Upper lobe of left lung (tissue), 6 donors: ENCODE measurements around the gene MTFR1L. TPM values are rescaled to one million over a fixed set of nuclear protein-coding genes. Genes with fewer than 3 reads are reported as not detected.

ENCODE experiments used
- ATAC-seq, 2 donors: fragments of 200-7000 bp; cut with Tn5 transposase; one replicate each; pipeline ENCODE4 v1.9.1; 2022; ENCODE audit warnings: mild to moderate bottlenecking in 2 of 2, moderate library complexity in 2 of 2; ENCODE audit not compliant: low FRiP score in 2 of 2
- DNase-seq, 2 donors: peaks; one replicate each; pipeline ENCODE4 v3.0.0-alpha.2; 2019 to 2020
- H3K27ac ChIP-seq, 4 donors: fragments of 200-600 bp; sonication (generic); one replicate each; pipeline ENCODE4 v1.5.1; 2016 to 2019
- H3K27me3 ChIP-seq, 4 donors: fragments of 200-600 bp; sonication (generic); one replicate each; pipeline ENCODE4 v1.5.1; 2017 to 2019
- H3K36me3 ChIP-seq, 4 donors: fragments of 200-600 bp; sonication (generic); one replicate each; pipeline ENCODE4 v1.5.1; 2016 to 2019
- H3K4me1 ChIP-seq, 4 donors: fragments of 200-600 bp; sonication (generic); one replicate each; pipeline ENCODE4 v1.5.1; 2018 to 2019
- H3K4me3 ChIP-seq, 4 donors: fragments of 200-600 bp; sonication (generic); one replicate each; pipeline ENCODE4 v1.5.1; 2017 to 2019; ENCODE audit warnings: mild to moderate bottlenecking in 2 of 4, moderate library complexity in 1 of 4
- H3K9me3 ChIP-seq, 4 donors: fragments of 200-600 bp; sonication (generic); one replicate each; pipeline ENCODE4 v1.5.1; 2018 to 2019
- EP300 ChIP-seq, 4 donors: sonication (generic); formaldehyde crosslinking; IDR thresholded peaks; one replicate each; pipeline ENCODE4 v1.5.1; 2017; ENCODE audit warnings: antibody characterized with exemption in 4 of 4, control low read depth in 2 of 4
- POLR2A ChIP-seq, 4 donors: fragments of 450-650 bp; IDR thresholded peaks; one replicate each; pipeline ENCODE4 v1.5.1; 2016 to 2017; ENCODE audit warnings: antibody characterized with exemption in 4 of 4, mild to moderate bottlenecking in 2 of 4
- POLR2AphosphoS5 ChIP-seq, 2 donors: sonication (generic); formaldehyde crosslinking; IDR thresholded peaks; one replicate each; pipeline ENCODE4 v1.5.1; 2017; ENCODE audit warnings: antibody characterized with exemption in 2 of 2
- WGBS, 2 donors: methylation state at CpG; one replicate each; pipeline ENCODE4 v1.1.5; 2017 to 2018; 5-methylcytosine and 5-hydroxymethylcytosine counted together
- total RNA-seq, 6 donors: library from RNA; depleted of rRNA in 4 of 6; stranded (reverse); fragments of >200 nt in 4 of 6; gene quantifications; one replicate each; pipeline versions ENCODE4 v1.1.0 to v1.2.1, GENCODE V29; 2016 to 2021
- TF ChIP-seq, protein P1 (sequence below), 6 experiments: fragments of 450-650 bp in 4 of 6; fragments of 200-600 bp in 2 of 6; sonication (generic) in 2 of 6; IDR thresholded peaks; one replicate each; pipeline ENCODE4 v1.5.1; 2016 to 2019; ENCODE audit warnings: antibody characterized with exemption in 6 of 6
- donor health status: DM: no; HTN: no; CAD: no; lungs with moderate emphysema.
- donor health status: DM: no; HTN: yes; CAD: no; lungs with severe emphysema.

Gene MTFR1L
- total RNA-seq, 6 donors from 2014 or later = 43.2 to 80.7 (median 53.6) TPM

DNA sequence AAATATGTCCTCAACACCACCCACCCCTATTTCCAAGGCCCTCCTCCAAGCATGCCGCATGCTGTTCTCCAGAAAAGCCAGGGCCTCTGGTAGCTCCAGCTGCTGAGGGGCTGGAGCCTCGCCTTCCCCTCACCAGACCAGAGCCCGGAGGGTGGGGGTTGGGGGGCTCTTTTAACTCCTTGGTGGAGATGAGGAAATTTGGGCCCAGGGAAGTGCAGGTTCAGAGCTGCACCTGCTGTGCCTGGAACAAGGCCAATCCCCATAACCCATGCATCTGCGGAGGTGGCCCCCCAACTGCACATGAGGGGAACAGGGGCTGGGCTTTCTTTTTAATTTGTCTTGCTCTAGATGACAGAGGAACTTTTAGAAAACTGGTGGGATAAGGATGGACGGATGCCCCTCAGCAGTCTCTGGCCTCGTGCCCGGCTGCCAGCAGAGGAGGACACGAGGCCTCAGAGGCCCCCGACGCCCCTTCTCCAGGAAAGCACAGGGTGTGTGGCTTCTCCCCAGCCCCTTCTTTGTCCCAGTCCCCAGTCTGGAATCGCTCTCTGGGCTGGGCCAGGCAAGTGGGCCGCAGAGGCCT, 20.3 kb upstream of the MTFR1L start:
- ATAC-seq (no peak), DNase-seq (no peak)
- H3K4me3 ChIP-seq = peak overlapping the region in 3 of 4 donors; percentile 58 to 70 (median 67)
- 19 to 22% methylated on average over 8 to 12 of the region's 12 CpGs for WGBS, 2 donors
- H3K4me1 ChIP-seq = peaks cover 43 to 79% (median 61%) of the 10 kb centered on the region in 4 donors
- H3K27ac ChIP-seq = peak overlapping the region; percentile 79 to 90 (median 88)
- H3K27me3 ChIP-seq = no peaks in the 10 kb centered on the region
- TF ChIP-seq EP300 (IDR thresholded peaks at IDR 0.05) = no peak
- TF ChIP-seq, protein P1, sequence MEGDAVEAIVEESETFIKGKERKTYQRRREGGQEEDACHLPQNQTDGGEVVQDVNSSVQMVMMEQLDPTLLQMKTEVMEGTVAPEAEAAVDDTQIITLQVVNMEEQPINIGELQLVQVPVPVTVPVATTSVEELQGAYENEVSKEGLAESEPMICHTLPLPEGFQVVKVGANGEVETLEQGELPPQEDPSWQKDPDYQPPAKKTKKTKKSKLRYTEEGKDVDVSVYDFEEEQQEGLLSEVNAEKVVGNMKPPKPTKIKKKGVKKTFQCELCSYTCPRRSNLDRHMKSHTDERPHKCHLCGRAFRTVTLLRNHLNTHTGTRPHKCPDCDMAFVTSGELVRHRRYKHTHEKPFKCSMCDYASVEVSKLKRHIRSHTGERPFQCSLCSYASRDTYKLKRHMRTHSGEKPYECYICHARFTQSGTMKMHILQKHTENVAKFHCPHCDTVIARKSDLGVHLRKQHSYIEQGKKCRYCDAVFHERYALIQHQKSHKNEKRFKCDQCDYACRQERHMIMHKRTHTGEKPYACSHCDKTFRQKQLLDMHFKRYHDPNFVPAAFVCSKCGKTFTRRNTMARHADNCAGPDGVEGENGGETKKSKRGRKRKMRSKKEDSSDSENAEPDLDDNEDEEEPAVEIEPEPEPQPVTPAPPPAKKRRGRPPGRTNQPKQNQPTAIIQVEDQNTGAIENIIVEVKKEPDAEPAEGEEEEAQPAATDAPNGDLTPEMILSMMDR (IDR thresholded peaks at IDR 0.05) = no peak
- TF ChIP-seq POLR2AphosphoS5 (IDR thresholded peaks at IDR 0.05) = peak in 1 of 2 donors; percentile 23
- no peak for TF ChIP-seq POLR2A (IDR thresholded peaks at IDR 0.05)
- no peaks in the 10 kb centered on the region for H3K9me3 ChIP-seq
- H3K36me3 ChIP-seq = no peaks in the 10 kb centered on the region

DNA sequence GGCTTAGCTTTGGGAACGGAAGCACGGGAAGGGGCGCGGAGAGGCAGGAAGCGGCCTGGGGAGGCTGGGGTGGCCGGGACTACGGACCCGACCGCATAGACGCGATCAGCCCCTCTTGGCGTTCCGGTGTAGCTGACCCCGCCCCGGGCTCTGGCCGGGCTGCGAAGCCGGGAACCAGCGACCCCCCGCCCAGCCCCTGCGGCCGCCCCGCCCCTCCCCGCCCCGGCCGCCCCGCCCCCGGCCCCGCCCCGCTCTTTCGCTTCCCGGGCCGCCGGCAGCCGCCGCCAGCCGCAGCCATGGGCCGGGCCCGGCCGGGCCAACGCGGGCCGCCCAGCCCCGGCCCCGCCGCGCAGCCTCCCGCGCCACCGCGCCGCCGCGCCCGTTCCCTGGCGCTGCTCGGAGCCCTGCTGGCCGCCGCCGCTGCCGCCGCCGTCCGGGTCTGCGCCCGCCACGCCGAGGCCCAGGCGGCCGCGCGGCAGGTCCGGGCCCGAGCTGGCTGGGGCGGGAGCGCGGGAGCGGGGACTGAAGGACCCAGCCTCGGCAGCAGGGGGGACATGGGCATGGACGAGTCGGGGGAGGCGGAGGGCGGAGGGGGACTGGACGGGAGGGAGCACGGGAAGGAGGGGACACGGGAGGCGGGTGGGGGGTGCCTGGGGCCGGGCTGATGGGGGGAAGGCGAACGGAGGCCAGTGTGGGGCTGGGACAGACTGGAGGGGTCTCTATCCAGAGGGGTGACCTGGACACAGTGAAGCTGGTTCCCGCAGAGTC, 19.6 kb upstream of the MTFR1L start, which contains the start of gene SELENON:
TSS of gene SELENON (plus strand) at position 259 of the 768 bp plus-strand sequence. CDS start at position 297, 38 bp downstream.
- TF ChIP-seq, protein P1 (IDR thresholded peaks at IDR 0.05) = no peak
- peak in 1 of 4 donors; percentile 51 for TF ChIP-seq POLR2A (IDR thresholded peaks at IDR 0.05)
- TF ChIP-seq POLR2AphosphoS5 (IDR thresholded peaks at IDR 0.05) = peak in 1 of 2 donors; percentile 57
- Histone ChIP-seq H3K27ac (peak within 1 kb of the TSS; percentile 79 to 90 (median 88)), H3K4me1 (peaks cover 49 to 85% (median 66%) of the 10 kb centered on the region in 4 donors), H3K4me3 (peak within 1 kb of the TSS; percentile 40 to 77 (median 68)), H3K27me3 (no peaks in the 10 kb centered on the region), H3K9me3 (no peaks in the 10 kb centered on the region), H3K36me3 (peaks cover 0 to 3% (median under 1%) of the 10 kb centered on the region in 4 donors)
- ATAC-seq (peak; percentile 52 to 80), DNase-seq (peak; percentile 79 to 91)
- 0 to 1% methylated on average over 1 to 27 of the region's 91 CpGs for WGBS, 2 donors

DNA sequence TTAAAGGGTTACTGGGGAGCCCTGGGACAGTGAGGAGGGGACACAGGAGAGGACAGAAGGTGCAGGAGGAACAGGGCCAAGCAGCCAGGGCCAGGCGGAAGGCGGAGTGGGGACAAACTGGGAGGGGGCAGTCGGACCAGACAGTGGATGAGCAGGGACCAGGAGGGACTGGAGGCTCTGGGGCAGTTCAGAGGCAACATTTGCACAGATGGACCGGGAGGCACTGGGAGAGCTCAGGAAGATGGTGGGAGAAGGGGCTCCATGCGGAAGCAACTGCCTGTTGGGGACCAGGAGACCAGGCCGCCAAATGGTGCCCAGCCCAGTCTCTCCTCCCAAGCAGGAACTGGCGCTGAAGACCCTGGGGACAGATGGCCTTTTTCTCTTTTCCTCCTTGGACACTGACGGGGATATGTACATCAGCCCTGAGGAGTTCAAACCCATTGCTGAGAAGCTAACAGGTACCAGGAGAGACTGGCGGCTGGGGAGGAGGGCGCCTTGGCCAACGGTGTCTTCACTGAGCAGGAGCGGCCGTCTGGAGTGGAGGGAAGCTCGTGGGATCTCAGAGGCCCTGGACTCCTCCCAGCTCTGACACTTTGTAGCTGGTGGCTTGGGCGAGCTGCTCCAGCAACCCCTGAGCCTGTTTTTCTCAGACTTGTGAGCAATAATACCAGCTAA, 18.9 kb upstream of the MTFR1L start:
- peak overlapping the region; percentile 40 to 77 (median 68) for H3K4me3 ChIP-seq
- peaks cover 0 to 9% (median 2%) of the 10 kb centered on the region in 4 donors for H3K36me3 ChIP-seq
- WGBS, 2 donors = 54% methylated on average over 13 to 15 of the region's 15 CpGs
- no peaks in the 10 kb centered on the region for H3K9me3 ChIP-seq
- TF ChIP-seq POLR2AphosphoS5 (IDR thresholded peaks at IDR 0.05) (no peak), POLR2A (IDR thresholded peaks at IDR 0.05) (no peak), EP300 (IDR thresholded peaks at IDR 0.05) (no peak)
- TF ChIP-seq, protein P1 (IDR thresholded peaks at IDR 0.05) = no peak
- H3K4me1 ChIP-seq = peaks cover 55 to 92% (median 71%) of the 10 kb centered on the region in 4 donors
- peak overlapping the region; percentile 68 to 89 (median 83) for H3K27ac ChIP-seq
- DNase-seq = no peak
- peak in 1 of 2 donors; percentile 9 for ATAC-seq
- H3K27me3 ChIP-seq = no peaks in the 10 kb centered on the region

DNA sequence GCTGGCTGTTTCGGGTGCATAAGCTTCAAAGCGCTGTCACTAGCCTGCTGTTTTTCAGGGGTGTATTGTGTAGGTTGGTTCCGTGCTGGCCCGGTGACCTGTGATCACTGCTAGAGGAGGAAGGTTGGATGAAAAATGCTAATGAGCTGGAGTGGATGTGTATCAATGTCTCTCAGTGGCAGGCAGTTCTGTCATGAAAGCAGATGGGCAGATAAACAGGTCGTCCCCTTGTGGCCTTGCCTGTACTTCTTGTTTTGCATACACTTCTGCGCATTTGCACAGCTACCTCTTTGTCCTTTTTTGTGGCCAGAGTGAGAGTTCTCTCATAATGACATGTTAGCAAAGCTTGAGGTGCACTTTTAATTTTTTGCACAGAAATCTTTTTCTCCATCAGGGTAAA, 16.8 kb upstream of the MTFR1L start:
- H3K27me3 ChIP-seq = no peaks in the 10 kb centered on the region
- TF ChIP-seq POLR2A (IDR thresholded peaks at IDR 0.05) (no peak), EP300 (IDR thresholded peaks at IDR 0.05) (no peak), POLR2AphosphoS5 (IDR thresholded peaks at IDR 0.05) (no peak)
- TF ChIP-seq, protein P1 (IDR thresholded peaks at IDR 0.05) = no peak
- H3K9me3 ChIP-seq = no peaks in the 10 kb centered on the region
- peaks cover 62 to 92% (median 77%) of the 10 kb centered on the region in 4 donors for H3K4me1 ChIP-seq
- DNase-seq (no peak), ATAC-seq (no peak)
- no peak overlapping the region for H3K27ac ChIP-seq
- WGBS, 2 donors = 55 to 83% methylated on average over 5 to 6 of the region's 6 CpGs
- H3K4me3 ChIP-seq = no peak overlapping the region
- peaks cover 0 to 28% (median 9%) of the 10 kb centered on the region in 4 donors for H3K36me3 ChIP-seq
